CD4-positive, CD25-positive, alpha-beta regulatory T cell (primary cell): ENCODE measurements around the gene FAM25G. TPM values are rescaled to one million over a fixed set of nuclear protein-coding genes. Genes with fewer than 3 reads are reported as not detected.

Experiments used
- ATAC-seq, 2 donors: fragments of 150-1000 bp; cut with Tn5 transposase; one replicate each; pipeline ENCODE4 v1.10.0; 2021; ENCODE audit warnings: low read depth in 2 of 2, moderate number of reproducible peaks in 2 of 2, moderate library complexity in 1 of 2
- DNase-seq, 3 donors: peaks; one replicate each; pipeline versions ENCODE4 v3.0.0 to v3.0.0-alpha.2; 2012 to 2022; ENCODE audit warnings: mixed read lengths in 1 of 3
- H3K27ac ChIP-seq: one replicate; pipeline ENCODE4 v1.7.0; 2013; ENCODE audit warnings: mild to moderate bottlenecking, low read length; ENCODE audit not compliant: insufficient read depth, poor library complexity, severe bottlenecking
- H3K27me3 ChIP-seq: one replicate; pipeline ENCODE4 v1.7.0; 2013; ENCODE audit warnings: low read length; ENCODE audit not compliant: control insufficient read depth, insufficient read depth
- H3K36me3 ChIP-seq: one replicate; pipeline ENCODE4 v1.7.0; 2013; ENCODE audit warnings: mild to moderate bottlenecking, low read length, moderate library complexity; ENCODE audit not compliant: control insufficient read depth, insufficient read depth
- H3K4me1 ChIP-seq: 2 replicates; pipeline ENCODE4 v1.7.0; 2013; ENCODE audit warnings: mild to moderate bottlenecking, low read length; ENCODE audit not compliant: insufficient read depth, control insufficient read depth, poor library complexity, severe bottlenecking
- H3K4me3 ChIP-seq: one replicate; pipeline ENCODE4 v1.7.0; 2013; ENCODE audit warnings: low read depth, mild to moderate bottlenecking, low read length, moderate library complexity
- H3K9me3 ChIP-seq, 2 experiments: 1 replicate in 1 of 2; 2 replicates in 1 of 2; pipeline ENCODE4 v1.7.0; 2013; ENCODE audit warnings: low read length in 2 of 2, mild to moderate bottlenecking in 1 of 2, moderate library complexity in 1 of 2; ENCODE audit not compliant: control insufficient read depth in 2 of 2
- H3K27ac Mint-ChIP-seq, 3 donors: one replicate each; pipeline ENCODE4 v1.8.0; 2020 to 2022; ENCODE audit warnings: mild to moderate bottlenecking in 3 of 3, mixed read lengths in 3 of 3, moderate library complexity in 2 of 3
- H3K27me3 Mint-ChIP-seq: one replicate; pipeline ENCODE4 v1.8.0; 2022; ENCODE audit warnings: mild to moderate bottlenecking, mixed read lengths
- H3K36me3 Mint-ChIP-seq: one replicate; pipeline ENCODE4 v1.8.0; 2020; ENCODE audit warnings: mixed read lengths
- H3K4me1 Mint-ChIP-seq, 4 donors: one replicate each; pipeline ENCODE4 v1.8.0; 2020 to 2022; ENCODE audit warnings: mixed read lengths in 4 of 4, mild to moderate bottlenecking in 1 of 4
- H3K4me3 Mint-ChIP-seq, 4 donors: one replicate each; pipeline ENCODE4 v1.8.0; 2020 to 2022; ENCODE audit warnings: mild to moderate bottlenecking in 4 of 4, mixed read lengths in 4 of 4, moderate library complexity in 3 of 4
- H3K9me3 Mint-ChIP-seq, 7 donors: one replicate each; pipeline ENCODE4 v1.8.0; 2020 to 2022; ENCODE audit warnings: mixed read lengths in 7 of 7, mild to moderate bottlenecking in 3 of 7, moderate library complexity in 2 of 7
- polyA plus RNA-seq, 4 donors: library from polyadenylated mRNA; unstranded; fragments of 300-500 nt; fragmentation: Illumina TruSeq; gene quantifications; one replicate each; pipeline ENCODE4 v1.2.3, GENCODE V29; 2021
- total RNA-seq: library from RNA; stranded (reverse); gene quantifications from one replicate; pipeline ENCODE4 v1.2.3, GENCODE V29; 2022

The FAM25G gene
- total and polyA plus RNA-seq, 5 donors from 2014 or later = not detected

GRCh38 chr10:47442351-47442750 lies 49.1 kb downstream of the FAM25G start:
- H3K4me1 ChIP-seq = no peaks in the 10 kb centered on the region
- H3K4me3 ChIP-seq = no peak overlapping the region
- no peak overlapping the region for H3K27ac ChIP-seq
- Mint-ChIP-seq H3K4me1 (no peaks in the 10 kb centered on the region), H3K27ac (no peak overlapping the region), H3K36me3 (no peaks in the 10 kb centered on the region), H3K4me3 (no peak overlapping the region), H3K27me3 (peaks cover 6% of the 10 kb centered on the region), H3K9me3 (peaks cover 0 to 18% (median 12%) of the 10 kb centered on the region in 7 donors)
- peaks cover 15 to 16% of the 10 kb centered on the region in 2 experiments for H3K9me3 ChIP-seq
- H3K27me3 ChIP-seq = peaks cover 7% of the 10 kb centered on the region
- no peak for DNase-seq
- H3K36me3 ChIP-seq = no peaks in the 10 kb centered on the region
- ATAC-seq = no peak

- Histone ChIP-seq H3K9me3 (peaks cover 15 to 16% of the 10 kb centered on the region in 2 experiments), H3K27me3 (peaks cover 7% of the 10 kb centered on the region), H3K27ac (no peak overlapping the region), H3K4me3 (no peak overlapping the region), H3K4me1 (no peaks in the 10 kb centered on the region), H3K36me3 (no peaks in the 10 kb centered on the region)
- Mint-ChIP-seq H3K27ac (no peak overlapping the region), H3K27me3 (peaks cover 6% of the 10 kb centered on the region), H3K9me3 (peaks cover 0 to 18% (median 12%) of the 10 kb centered on the region in 7 donors), H3K4me3 (no peak overlapping the region), H3K4me1 (no peaks in the 10 kb centered on the region), H3K36me3 (no peaks in the 10 kb centered on the region)
- DNase-seq (no peak), ATAC-seq (no peak)
These were observed 49.6 kb downstream of the FAM25G start for GRCh38 chr10:47441938-47442337.

GRCh38 chr10:47440207-47440606 lies 51.3 kb downstream of the FAM25G start:
- Histone ChIP-seq H3K27ac (no peak overlapping the region), H3K4me1 (no peaks in the 10 kb centered on the region), H3K9me3 (peaks cover 7 to 10% of the 10 kb centered on the region in 2 experiments), H3K27me3 (peaks cover 7% of the 10 kb centered on the region), H3K4me3 (no peak overlapping the region), H3K36me3 (no peaks in the 10 kb centered on the region)
- no peaks in the 10 kb centered on the region for H3K4me1 Mint-ChIP-seq
- DNase-seq (no peak), ATAC-seq (no peak)
- H3K27me3 Mint-ChIP-seq = peaks cover 11% of the 10 kb centered on the region
- no peak overlapping the region for H3K27ac Mint-ChIP-seq
- H3K9me3 Mint-ChIP-seq = peaks cover 0 to 10% (median 3%) of the 10 kb centered on the region in 7 donors
- H3K4me3 Mint-ChIP-seq = no peak overlapping the region
- H3K36me3 Mint-ChIP-seq = no peaks in the 10 kb centered on the region

- H3K27me3 Mint-ChIP-seq = peaks cover 11% of the 10 kb centered on the region
- DNase-seq (no peak), ATAC-seq (no peak)
- H3K9me3 Mint-ChIP-seq = peaks cover 0 to 13% (median 3%) of the 10 kb centered on the region in 7 donors
- no peaks in the 10 kb centered on the region for H3K36me3 ChIP-seq
- H3K4me3 Mint-ChIP-seq = no peak overlapping the region
- no peaks in the 10 kb centered on the region for H3K4me1 ChIP-seq
- no peaks in the 10 kb centered on the region for H3K36me3 Mint-ChIP-seq
- no peaks in the 10 kb centered on the region for H3K4me1 Mint-ChIP-seq
- H3K9me3 ChIP-seq = peaks cover 4 to 8% of the 10 kb centered on the region in 2 experiments
- H3K4me3 ChIP-seq = no peak overlapping the region
- no peak overlapping the region for H3K27ac Mint-ChIP-seq
- H3K27ac ChIP-seq = no peak overlapping the region
- peaks cover 7% of the 10 kb centered on the region for H3K27me3 ChIP-seq
These were observed 52.5 kb downstream of the FAM25G start for GRCh38 chr10:47438857-47439474.

Other genes starting within 250 kb of the FAM25G start
- gene GDF10, start 191.5 kb downstream of the FAM25G start, total RNA-seq = not detected
- gene GDF10, start 191.5 kb downstream of the FAM25G start, polyA plus RNA-seq = not detected
- gene GDF2, start 169.2 kb downstream of the FAM25G start, total RNA-seq = not detected
- gene GDF2, start 169.2 kb downstream of the FAM25G start, polyA plus RNA-seq = not detected
- gene RBP3, start 143.3 kb downstream of the FAM25G start, total RNA-seq = not detected
- not detected for gene RBP3, start 143.3 kb downstream of the FAM25G start, polyA plus RNA-seq
- gene ZNF488, start 107.4 kb downstream of the FAM25G start, total RNA-seq = not detected
- not detected for gene ZNF488, start 107.4 kb downstream of the FAM25G start, polyA plus RNA-seq
- not detected for gene ANXA8, start 7.6 kb downstream of the FAM25G start, total RNA-seq
- gene ANXA8, start 7.6 kb downstream of the FAM25G start, polyA plus RNA-seq = not detected
- 8.0 TPM for gene AGAP9, start 31.9 kb upstream of the FAM25G start, total RNA-seq
- under 1 TPM in 2 of 4 donors, not detected in 2; 0.07 to 0.46 TPM for gene AGAP9, start 31.9 kb upstream of the FAM25G start, polyA plus RNA-seq